OCI-LY7 (cell line): Measurements from ENCODE around the gene PI4K2B.

ENCODE experiments used
- EZH2phosphoT487 ChIP-seq: fragments of 200-600 bp; sonication (generic); IDR thresholded peaks from 2 replicates; pipeline ENCODE4 v1.6.1; 2018; ENCODE audit warnings: low read depth, borderline replicate concordance, mild to moderate bottlenecking, mixed run types, antibody characterized with exemption, low read length, moderate library complexity, mixed read lengths
- TF ChIP-seq, protein P1 (sequence below): fragments of 200-600 bp; sonication (generic); conservative IDR thresholded peaks from 2 replicates; pipeline ENCODE4 v1.5.1; 2014; ENCODE audit warnings: mild to moderate bottlenecking, antibody characterized with exemption, low read length, moderate library complexity, mixed read lengths

DNA sequence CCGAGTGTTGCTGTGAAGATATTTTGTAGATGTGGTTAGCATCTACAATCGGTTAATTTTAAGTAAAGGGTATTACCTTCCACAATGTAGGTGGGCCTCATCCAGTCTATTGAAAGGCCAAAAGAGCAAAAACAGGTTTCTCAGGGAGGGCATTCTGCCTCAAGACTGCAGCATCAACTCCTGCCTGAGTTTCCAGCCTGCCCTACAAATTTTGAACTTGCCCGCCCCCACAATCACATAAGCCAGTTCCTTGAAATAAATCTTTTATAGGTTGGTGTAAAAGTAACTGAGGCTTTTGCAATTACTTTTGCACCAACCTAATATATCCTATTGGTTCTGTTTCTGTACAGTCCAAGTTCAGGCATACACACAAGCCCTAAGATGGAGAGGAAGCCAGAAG lies 22.1 kb upstream of the PI4K2B start:
- TF ChIP-seq, protein P1, sequence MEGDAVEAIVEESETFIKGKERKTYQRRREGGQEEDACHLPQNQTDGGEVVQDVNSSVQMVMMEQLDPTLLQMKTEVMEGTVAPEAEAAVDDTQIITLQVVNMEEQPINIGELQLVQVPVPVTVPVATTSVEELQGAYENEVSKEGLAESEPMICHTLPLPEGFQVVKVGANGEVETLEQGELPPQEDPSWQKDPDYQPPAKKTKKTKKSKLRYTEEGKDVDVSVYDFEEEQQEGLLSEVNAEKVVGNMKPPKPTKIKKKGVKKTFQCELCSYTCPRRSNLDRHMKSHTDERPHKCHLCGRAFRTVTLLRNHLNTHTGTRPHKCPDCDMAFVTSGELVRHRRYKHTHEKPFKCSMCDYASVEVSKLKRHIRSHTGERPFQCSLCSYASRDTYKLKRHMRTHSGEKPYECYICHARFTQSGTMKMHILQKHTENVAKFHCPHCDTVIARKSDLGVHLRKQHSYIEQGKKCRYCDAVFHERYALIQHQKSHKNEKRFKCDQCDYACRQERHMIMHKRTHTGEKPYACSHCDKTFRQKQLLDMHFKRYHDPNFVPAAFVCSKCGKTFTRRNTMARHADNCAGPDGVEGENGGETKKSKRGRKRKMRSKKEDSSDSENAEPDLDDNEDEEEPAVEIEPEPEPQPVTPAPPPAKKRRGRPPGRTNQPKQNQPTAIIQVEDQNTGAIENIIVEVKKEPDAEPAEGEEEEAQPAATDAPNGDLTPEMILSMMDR, result no peak
- TF ChIP-seq EZH2phosphoT487, result no peak
